ENCODE measurements around the gene IKZF3. TPM values are rescaled to one million over a fixed set of nuclear protein-coding genes. Genes with fewer than 3 reads are reported as not detected.
"Not testable (repeated sequence)": the region's sequence is repeated elsewhere in the genome, so short reads cannot be mapped to it uniquely, and the experiment has no call there.

The IKZF3 gene
- polyA plus RNA-seq, 1 of the 3 experiments (the other 2 are of a cell fraction): not detected

DNA sequence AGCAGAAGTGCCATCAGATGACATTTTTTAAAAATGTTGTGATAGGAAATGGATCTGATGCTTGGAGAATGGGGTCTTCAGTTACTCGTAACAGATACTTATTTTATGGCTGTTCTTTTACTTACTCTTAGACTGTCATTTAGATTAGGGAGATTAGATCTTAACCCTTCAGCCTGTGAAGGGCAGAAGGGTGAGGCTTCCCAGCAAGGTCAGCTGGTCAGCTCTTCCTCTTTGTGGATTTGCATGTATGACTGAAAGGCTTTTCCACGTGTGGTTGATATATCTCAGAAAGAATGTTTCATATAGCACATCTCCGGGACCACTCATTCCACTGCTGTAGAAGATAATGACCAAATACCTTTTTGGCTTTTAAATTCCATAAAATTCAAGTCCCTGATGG, 98.9 kb downstream of the IKZF3 start:
- H3K36me3 ChIP-seq (replicated peaks in 1 of 2; ENCODE audit: control insufficient read depth in 1 of 2, insufficient read depth in 2 of 2, low read length in 1 of 2): no peaks in the 10 kb centered on the region
- H3K27ac ChIP-seq (ENCODE audit: low read depth in 2 of 2, low read length in 1 of 2): no peak overlapping the region
- no peak overlapping the region for H3K9ac ChIP-seq
- H3F3A ChIP-seq (replicated peaks; ENCODE audit: insufficient read depth): no peaks in the 10 kb centered on the region
- no peak for DNase-seq
- no peak overlapping the region for H2AFZ ChIP-seq (ENCODE audit: low read depth)
- no peak overlapping the region for H3K4me2 ChIP-seq
- no peaks in the 10 kb centered on the region for H3K9me3 ChIP-seq
- TF ChIP-seq CHD2 (IDR thresholded peaks at IDR 0.05; ENCODE audit: low read length, partially characterized antibody): no peak
- no peak for TF ChIP-seq MEF2A (IDR thresholded peaks at IDR 0.05; ENCODE audit: borderline replicate concordance, low read depth)
- no peak for TF ChIP-seq NFIC (IDR thresholded peaks at IDR 0.05; ENCODE audit: borderline replicate concordance)
- no peak for TF ChIP-seq POLR2AphosphoS5 (IDR thresholded peaks at IDR 0.05; ENCODE audit: low read depth, low read length)
- TF ChIP-seq JUND (IDR thresholded peaks at IDR 0.05): no peak
- TF ChIP-seq EZH2phosphoT487 (IDR thresholded peaks at IDR 0.05; ENCODE audit: borderline replicate concordance, low read depth): no peak
- no peak for TF ChIP-seq ELF1 (IDR thresholded peaks at IDR 0.05)
- TF ChIP-seq RFX5 (IDR thresholded peaks at IDR 0.05; ENCODE audit: low read length): no peak
- TF ChIP-seq, protein P1, sequence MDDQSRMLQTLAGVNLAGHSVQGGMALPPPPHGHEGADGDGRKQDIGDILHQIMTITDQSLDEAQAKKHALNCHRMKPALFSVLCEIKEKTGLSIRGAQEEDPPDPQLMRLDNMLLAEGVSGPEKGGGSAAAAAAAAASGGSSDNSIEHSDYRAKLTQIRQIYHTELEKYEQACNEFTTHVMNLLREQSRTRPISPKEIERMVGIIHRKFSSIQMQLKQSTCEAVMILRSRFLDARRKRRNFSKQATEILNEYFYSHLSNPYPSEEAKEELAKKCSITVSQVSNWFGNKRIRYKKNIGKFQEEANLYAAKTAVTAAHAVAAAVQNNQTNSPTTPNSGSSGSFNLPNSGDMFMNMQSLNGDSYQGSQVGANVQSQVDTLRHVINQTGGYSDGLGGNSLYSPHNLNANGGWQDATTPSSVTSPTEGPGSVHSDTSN (IDR thresholded peaks at IDR 0.05): no peak
- no peak for TF ChIP-seq SMC3 (IDR thresholded peaks at IDR 0.05; ENCODE audit: low read depth, low read length)
- no peak for TF ChIP-seq MXI1 (IDR thresholded peaks at IDR 0.05; ENCODE audit: low read depth, low read length)
- TF ChIP-seq GATA2 (CRISPR knock-in tag; IDR thresholded peaks at IDR 0.05): no peak
- TF ChIP-seq RAD21 (IDR thresholded peaks at IDR 0.05; ENCODE audit: low read length): no peak
- no peak for TF ChIP-seq TCF12 (IDR thresholded peaks at IDR 0.05)
- TF ChIP-seq, protein P2, sequence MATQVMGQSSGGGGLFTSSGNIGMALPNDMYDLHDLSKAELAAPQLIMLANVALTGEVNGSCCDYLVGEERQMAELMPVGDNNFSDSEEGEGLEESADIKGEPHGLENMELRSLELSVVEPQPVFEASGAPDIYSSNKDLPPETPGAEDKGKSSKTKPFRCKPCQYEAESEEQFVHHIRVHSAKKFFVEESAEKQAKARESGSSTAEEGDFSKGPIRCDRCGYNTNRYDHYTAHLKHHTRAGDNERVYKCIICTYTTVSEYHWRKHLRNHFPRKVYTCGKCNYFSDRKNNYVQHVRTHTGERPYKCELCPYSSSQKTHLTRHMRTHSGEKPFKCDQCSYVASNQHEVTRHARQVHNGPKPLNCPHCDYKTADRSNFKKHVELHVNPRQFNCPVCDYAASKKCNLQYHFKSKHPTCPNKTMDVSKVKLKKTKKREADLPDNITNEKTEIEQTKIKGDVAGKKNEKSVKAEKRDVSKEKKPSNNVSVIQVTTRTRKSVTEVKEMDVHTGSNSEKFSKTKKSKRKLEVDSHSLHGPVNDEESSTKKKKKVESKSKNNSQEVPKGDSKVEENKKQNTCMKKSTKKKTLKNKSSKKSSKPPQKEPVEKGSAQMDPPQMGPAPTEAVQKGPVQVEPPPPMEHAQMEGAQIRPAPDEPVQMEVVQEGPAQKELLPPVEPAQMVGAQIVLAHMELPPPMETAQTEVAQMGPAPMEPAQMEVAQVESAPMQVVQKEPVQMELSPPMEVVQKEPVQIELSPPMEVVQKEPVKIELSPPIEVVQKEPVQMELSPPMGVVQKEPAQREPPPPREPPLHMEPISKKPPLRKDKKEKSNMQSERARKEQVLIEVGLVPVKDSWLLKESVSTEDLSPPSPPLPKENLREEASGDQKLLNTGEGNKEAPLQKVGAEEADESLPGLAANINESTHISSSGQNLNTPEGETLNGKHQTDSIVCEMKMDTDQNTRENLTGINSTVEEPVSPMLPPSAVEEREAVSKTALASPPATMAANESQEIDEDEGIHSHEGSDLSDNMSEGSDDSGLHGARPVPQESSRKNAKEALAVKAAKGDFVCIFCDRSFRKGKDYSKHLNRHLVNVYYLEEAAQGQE (IDR thresholded peaks at IDR 0.05; ENCODE audit: low read depth, low read length): no peak
- TF ChIP-seq FOXJ3 (CRISPR knock-in tag; IDR thresholded peaks at IDR 0.05): no peak
- TF ChIP-seq, protein P3, sequence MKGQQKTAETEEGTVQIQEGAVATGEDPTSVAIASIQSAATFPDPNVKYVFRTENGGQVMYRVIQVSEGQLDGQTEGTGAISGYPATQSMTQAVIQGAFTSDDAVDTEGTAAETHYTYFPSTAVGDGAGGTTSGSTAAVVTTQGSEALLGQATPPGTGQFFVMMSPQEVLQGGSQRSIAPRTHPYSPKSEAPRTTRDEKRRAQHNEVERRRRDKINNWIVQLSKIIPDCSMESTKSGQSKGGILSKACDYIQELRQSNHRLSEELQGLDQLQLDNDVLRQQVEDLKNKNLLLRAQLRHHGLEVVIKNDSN (IDR thresholded peaks at IDR 0.05; ENCODE audit: borderline replicate concordance, low read depth): no peak
- no peaks in the 10 kb centered on the region for H3K9me2 ChIP-seq
- H4K20me1 ChIP-seq (ENCODE audit: insufficient read depth): no peaks in the 10 kb centered on the region
- peaks cover 82% of the 10 kb centered on the region for H3K27me3 ChIP-seq (ENCODE audit: insufficient read depth)
- WGBS (ENCODE audit: low lambda C conversion rate): 7% methylated on average over 3 of the region's 3 CpGs
- ChIA-PET POLR2A (no interaction called here), CTCF (interaction anchor here (1.7 to 2.9 kb wide), 3 partner anchors 10 to 112 kb away, joined by 5 to 7 read pairs (median 7); no protein-coding TSS in a partner anchor)
- no peaks in the 10 kb centered on the region for H3K79me2 ChIP-seq (ENCODE audit: insufficient read depth)
- H3K4me3 ChIP-seq (ENCODE audit: low read depth in 2 of 2, low read length in 1 of 2): no peak overlapping the region
- no peaks in the 10 kb centered on the region for H3K4me1 ChIP-seq (ENCODE audit: control insufficient read depth in 1 of 2, insufficient read depth in 2 of 2, low read depth in 1 of 2, low read length in 1 of 2)

DNA sequence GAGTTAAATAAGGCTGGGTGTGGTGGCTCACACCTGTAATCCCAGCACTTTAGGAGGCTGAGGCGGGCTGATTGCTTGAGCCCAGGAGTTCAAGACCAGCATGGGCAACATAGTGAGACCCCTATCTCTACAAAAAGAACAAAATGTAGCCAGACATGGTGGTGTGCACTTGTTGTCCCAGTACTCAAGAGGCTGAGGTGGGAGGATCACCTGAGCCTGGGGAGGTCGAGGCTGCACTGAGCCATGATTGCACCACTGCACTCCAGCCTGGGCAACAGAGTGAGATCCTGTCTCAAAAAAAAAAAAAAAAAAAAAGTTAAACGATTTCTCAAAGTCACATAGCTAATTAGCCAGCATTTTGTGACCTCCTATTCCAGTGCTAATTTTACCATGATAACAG, 99.9 kb downstream of the IKZF3 start:
- H3K27ac ChIP-seq (ENCODE audit: low read depth in 2 of 2, low read length in 1 of 2); DNase-seq; H3K9ac ChIP-seq; H3K4me3 ChIP-seq (ENCODE audit: low read depth in 2 of 2, low read length in 1 of 2); H3K79me2 ChIP-seq (ENCODE audit: insufficient read depth); H2AFZ ChIP-seq (ENCODE audit: low read depth); H3K36me3 ChIP-seq (replicated peaks in 1 of 2; ENCODE audit: control insufficient read depth in 1 of 2, insufficient read depth in 2 of 2, low read length in 1 of 2); POLR2A ChIA-PET; H3F3A ChIP-seq (replicated peaks; ENCODE audit: insufficient read depth); H3K4me1 ChIP-seq (ENCODE audit: control insufficient read depth in 1 of 2, insufficient read depth in 2 of 2, low read depth in 1 of 2, low read length in 1 of 2); H3K4me2 ChIP-seq; H3K9me2 ChIP-seq; H4K20me1 ChIP-seq (ENCODE audit: insufficient read depth); H3K9me3 ChIP-seq: not testable (repeated sequence)
- peaks cover 83% of the 10 kb centered on the region for H3K27me3 ChIP-seq (ENCODE audit: insufficient read depth)
- WGBS (ENCODE audit: low lambda C conversion rate): 2% methylated on average over 3 of the region's 3 CpGs
- CTCF ChIA-PET: interaction anchor here (0.8 to 2.9 kb wide), 6 partner anchors 9 to 143 kb away, joined by 3 to 7 read pairs (median 4); no protein-coding TSS in a partner anchor

Measured in SK-N-SH (cell line).